HG02610 (cell line): Measurements from ENCODE around the gene VEZT.
A peak's percentile ranks its signal among the peaks of the same experiment; 100 is the strongest.
"Not testable (repeated sequence)": the region's sequence is repeated elsewhere in the genome, so short reads cannot be mapped to it uniquely, and the experiment has no call there.

Source experiments
- ATAC-seq: cut with Tn5 transposase; IDR thresholded peaks from one replicate; pipeline ENCODE4 v1.9.1; 2021; ENCODE audit warnings: mild to moderate bottlenecking, moderate library complexity; ENCODE audit not compliant: unreplicated experiment

The VEZT gene, protein sequence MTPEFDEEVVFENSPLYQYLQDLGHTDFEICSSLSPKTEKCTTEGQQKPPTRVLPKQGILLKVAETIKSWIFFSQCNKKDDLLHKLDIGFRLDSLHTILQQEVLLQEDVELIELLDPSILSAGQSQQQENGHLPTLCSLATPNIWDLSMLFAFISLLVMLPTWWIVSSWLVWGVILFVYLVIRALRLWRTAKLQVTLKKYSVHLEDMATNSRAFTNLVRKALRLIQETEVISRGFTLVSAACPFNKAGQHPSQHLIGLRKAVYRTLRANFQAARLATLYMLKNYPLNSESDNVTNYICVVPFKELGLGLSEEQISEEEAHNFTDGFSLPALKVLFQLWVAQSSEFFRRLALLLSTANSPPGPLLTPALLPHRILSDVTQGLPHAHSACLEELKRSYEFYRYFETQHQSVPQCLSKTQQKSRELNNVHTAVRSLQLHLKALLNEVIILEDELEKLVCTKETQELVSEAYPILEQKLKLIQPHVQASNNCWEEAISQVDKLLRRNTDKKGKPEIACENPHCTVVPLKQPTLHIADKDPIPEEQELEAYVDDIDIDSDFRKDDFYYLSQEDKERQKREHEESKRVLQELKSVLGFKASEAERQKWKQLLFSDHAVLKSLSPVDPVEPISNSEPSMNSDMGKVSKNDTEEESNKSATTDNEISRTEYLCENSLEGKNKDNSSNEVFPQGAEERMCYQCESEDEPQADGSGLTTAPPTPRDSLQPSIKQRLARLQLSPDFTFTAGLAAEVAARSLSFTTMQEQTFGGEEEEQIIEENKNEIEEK

DNA sequence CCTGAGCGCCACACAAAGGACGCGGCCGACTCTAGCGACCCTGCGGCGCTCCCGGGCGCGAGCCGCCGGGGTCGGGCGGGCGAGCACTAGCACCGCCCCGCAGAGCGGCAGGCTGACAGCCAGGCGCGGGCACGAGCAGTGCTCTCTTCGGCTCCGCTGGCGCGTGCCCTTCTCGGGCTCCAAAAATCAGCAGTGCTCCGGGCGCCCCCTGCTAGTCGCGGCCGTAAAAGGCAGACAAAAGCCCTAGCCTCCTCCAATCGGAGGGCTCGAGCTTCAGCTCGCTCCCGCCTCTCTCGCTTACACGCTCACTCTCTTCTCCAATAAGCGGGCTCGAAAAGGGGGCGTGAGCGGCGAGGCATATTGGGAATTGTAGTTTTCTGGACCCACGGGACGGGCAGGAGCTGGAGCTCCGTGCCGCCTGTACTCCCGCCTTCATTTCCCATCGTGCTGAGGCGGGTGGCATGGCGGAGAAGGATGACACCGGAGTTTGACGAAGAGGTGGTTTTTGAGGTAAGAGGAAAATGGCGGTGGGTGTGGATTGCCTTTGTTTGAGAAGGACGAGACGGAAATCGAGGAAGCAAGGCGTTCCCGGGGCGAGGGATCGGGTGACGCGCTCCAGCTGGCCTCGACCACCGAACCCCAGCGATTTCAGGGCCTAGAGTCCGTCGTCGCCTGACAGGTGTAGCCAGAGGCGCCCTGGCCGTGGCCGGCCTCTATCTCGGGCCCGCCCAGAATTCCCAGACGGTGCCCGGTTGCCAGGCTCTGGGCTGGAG, at the start of gene VEZT, which contains the start of gene FGD6:
VEZT (plus strand) TSS at position 431 of the 773 bp plus-strand sequence; CDS start at position 475, 44 bp downstream.
FGD6 (minus strand) TSS at position 91 of the 773 bp plus-strand sequence. CDS start 227 bp downstream, outside the sequence.
- ATAC-seq, result peak; percentile 96

DNA sequence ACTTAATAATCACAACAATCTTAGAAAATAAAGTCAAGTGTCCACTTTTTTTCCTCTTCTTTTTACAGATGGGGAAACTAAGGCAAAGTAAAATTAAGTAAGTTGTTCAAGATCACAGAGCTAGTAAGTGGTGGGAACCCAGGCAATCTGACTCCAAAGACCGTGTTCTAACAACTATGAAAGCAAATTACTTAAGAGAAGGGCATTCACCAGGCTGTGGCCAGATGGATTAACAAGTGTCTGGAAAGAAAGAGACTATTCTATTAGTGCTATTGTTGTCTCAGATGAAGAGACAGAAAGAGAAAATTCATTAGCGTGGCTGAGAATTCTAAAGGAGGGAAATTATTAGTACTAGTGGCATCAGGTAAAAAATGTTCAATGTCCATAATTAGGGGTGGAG, 48.9 kb upstream of the VEZT start:
- no peak for ATAC-seq

DNA sequence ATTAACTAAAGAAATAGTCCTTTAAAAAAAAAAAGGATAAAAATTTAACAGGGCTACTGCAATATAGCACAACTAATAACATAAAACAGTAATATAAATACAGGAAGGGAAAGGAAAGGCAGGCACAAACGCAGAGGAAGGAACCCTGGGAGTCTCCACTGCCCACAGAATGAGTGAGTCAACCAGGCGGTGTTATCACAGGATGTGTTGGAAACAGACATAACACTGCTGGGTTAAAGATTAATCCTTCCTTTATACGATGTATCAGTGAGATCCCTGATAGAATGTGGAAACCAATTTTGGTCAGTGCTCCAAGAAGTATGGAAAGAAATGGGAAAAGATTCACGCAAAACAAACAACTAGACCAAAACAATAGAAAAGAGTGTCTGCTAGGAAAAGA, 48.2 kb upstream of the VEZT start:
- no peak for ATAC-seq

DNA sequence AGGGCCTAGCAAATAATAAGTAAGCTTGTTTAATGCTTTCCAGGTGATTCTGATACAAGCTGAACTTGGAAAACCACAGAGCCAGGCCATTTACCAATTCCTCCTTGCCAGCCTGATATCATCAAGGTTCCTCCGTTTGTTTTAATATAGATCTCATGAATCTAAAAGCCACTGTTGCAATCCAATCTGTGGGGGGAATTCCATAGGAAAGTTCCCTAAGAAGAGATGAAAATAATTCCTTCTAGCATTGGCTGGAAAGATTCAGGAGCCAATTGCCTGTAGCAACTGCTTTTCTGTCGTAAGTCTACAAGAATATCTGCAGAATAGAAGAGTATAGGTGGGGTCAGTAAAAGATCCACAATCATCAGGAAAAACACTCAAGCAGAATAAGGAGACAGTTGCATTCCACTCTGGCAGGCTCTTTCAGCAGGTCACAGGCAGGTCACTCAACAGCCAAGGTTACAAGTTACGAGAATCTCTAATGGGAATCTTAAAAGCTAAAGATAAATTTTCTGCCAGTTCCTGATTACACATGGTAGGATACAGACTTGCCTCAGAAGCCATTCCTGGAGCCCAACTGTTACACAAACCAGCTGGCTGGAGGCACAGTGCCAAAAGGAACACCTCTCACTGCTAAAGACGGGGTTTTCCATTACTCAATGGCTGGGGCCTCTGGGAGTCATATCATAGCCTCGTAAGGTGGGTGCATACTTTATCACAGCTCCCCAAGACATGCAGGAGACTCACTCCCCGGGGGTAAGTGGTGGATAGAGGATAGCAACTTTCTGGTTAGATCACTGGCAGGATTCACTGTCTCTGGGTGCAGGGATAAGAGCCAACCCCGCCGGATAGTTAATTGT, 44.0 kb upstream of the VEZT start:
- ATAC-seq, result no peak

DNA sequence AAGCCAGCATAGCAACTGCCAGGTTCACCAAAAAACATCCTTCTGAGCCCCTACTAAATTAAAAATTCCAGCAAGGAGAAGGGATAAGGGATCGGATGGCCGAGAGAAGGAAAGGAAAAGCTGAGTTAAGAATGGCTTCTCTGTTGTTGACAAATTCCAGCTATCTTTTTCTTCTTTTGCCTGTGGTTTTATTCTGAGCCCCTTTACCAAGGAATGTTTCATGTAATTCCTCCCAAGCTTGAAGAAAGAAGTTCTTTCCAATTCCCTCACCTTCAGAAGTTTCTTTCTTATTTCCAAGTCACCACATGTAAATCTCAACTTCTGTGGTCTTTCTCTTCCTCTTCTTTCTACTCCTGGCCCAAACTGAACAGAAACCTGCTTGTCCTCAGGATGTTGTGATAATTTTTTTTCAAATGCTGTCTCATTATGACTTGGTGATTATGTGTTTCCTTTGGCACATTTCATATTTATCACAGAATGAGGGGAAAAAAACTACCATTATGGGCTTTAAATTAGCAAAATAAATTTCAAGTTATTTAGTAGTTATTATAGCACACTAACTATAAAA, 40.3 kb upstream of the VEZT start:
- ATAC-seq, result no peak

DNA sequence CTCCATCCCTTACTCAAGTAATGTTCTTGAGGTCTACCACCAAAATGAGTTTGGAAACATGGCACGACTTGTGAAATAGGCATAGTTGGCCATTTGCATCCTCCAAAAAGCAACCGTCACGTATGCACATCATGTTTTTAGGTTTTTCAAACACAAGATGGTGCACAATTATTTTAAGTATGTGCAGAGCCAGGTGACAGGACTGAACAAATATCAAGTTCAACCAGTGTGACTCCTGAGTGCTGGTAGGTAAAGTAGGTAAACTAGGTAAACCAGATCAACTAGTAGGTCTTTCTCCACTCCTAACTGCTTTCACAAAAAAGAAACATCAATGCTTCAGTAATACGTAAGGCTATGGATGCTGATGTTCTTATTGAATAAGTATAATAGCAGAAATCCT, 39.5 kb upstream of the VEZT start:
- no peak for ATAC-seq

DNA sequence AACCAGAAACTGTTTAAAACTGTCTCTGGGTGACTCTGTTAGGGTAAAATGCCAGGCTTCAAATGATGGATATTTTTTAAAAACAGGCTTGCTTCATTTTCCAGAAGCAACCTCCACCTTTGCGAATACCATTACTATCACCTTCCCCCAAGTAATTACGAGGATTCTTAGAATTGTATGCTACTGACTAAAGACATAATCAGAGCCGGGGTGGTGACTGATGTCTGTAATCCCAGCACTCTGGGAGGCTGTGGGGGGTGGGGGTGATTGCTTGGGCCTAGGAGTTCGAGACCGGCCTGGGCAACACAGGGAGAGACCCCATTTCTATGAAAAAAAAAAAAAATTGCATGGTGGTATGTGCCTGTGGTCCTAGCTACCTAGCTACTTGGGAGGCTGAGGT, 38.6 kb upstream of the VEZT start:
- no peak for ATAC-seq

DNA sequence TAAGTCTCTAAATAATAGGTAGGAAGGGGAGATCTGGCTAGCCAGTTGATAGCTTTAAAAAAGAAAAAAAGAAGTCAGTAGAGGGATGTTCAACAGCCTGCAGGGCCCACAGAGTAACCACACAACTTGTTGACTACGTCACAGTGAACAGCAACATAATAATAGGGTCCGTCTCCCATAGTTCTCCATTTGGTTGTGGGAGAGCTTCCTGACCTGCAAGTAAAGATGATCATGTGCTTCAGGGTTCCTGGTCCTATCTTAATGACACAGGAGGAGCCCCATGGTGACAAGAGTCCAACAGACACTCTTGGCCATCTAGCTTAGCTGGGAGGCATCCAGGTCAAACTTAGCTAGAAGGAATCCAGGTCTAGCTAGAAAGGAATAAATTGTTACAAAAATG, 36.5 kb upstream of the VEZT start:
- no peak for ATAC-seq

DNA sequence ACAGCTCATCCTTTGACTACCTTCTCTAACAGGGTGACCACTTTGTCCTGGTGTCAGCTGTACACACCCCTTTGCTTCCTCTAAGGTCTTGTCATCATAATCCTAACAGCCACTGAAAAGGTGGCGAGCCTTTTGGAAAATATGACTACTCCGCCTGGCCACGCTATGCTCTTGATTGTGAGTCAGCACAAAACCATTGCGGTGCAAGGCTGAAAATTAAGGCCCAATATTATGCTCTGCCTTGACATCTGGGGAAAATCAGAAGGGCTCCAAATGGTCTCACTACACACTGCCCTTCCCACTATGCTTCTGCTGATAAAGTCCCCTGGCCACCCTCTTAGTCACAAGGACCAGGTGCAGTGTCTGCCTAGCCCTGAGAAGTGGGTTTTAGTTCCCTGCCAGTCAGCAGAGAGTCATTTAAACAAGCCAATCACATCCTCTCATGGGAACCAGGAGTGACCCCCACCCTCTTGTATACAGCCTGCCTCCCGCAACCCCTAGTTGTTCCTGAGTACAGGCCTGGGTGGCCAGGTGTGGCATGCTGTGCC, 34.7 kb upstream of the VEZT start:
- no peak for ATAC-seq

DNA sequence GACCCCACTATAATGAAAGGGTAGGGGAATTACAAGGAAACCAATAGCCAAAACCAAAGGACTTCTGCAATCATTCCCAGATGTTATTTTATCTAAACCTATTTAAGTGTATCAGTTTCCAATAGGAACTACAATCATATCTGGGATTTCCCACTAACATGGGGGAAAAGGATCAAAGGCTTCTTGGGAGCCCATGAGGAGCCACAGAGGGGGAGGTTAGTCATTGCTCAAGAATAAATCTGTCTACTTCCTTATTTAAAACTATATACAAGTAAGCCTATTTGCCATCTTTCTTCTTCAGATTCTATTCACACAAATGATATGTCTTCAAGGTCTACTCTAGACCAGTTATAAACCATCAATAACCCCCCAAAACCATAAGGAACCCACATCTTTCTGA, 33.5 kb upstream of the VEZT start:
- ATAC-seq, result no peak

DNA sequence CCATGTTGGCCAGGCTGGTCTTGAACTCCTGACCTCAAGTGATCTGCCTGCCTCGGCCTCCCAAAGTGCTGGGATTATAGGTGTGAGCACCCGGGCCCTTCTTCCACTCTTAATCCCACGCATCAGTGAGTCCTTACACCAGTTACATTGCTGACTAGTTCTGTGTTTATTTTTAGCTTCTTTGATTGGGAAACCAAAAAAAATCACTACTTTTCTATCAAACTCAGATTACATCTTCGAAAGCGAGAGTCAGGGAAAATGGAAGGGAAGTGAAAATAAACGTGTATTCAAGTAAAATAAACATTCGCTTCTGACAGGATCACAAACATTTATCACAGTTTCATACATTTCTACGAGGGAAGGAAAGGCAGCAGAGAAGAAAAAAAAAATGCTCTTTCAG, 32.5 kb upstream of the VEZT start:
- ATAC-seq, result no peak

DNA sequence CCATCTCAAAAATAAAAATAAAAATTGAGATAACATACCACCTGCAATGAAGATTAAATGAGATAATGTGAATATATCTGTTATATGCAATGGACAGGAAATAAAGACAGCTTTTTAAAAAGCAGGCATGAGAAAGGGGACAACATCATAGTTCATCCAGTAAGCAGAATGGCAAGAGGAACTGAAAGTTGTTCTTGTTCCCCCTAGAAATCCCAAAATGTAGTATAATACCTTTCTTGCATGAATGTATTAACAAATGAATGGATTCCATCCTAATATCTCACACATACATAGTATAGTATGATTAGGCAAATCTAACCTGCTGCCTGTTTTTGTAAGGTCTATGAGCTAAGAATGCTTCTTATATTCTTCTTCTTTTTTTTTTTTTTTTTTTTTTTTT, 31.8 kb upstream of the VEZT start:
- ATAC-seq, result no peak

DNA sequence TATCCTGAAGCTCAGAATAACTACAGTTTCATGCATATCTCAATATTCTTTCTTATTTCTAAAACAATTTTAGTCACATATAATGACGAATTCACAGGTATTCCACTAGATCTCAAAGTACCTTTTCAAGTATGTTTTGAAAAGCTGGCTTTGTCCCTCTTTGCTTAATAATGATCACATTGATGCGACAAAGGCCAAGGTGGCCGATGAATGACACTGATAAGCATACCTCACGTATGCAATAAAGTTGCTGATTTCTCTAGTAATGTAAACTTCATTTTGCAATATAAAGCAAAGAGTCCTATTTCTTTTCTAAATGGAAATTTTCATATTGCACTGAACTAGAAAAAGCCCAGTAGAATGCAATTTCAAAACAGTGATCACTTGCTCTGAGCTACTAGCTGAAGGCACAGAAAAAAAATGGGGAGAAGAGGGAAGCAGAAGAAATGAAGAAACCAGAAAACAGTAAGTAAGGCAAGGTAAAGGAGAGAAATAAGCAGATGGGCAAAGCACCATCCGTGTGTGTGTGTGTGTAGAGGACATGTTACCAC, 29.7 kb upstream of the VEZT start:
- no peak for ATAC-seq

DNA sequence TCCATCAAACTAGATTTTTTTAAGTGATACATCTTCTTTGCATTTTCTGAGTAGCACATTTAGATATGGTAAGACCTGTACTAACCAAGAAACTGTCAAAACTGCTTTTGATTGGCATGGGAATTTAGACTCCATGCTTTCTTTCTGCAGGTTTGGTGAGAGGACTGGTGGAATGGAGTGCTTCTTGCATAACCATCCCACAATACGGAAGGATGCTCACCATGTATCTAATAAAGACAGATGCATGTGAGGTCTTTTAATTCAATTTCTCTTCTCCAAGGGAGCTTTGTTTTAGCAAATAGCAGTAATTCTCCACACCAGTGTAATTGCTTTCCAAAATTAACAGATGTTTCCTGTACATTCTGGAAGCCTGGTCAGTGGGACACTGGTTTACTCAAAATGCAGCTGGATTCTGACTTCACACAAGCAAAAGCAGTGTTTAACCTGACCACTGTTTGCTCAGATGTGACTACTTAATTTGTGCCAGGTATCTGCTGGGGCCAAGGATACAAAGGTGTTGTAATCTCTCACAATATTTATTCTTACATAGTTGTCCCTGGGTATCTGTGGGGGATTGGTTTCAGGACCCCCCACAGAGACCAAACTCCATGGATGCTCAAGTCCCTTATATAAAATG, 26.4 kb upstream of the VEZT start:
- no peak for ATAC-seq

DNA sequence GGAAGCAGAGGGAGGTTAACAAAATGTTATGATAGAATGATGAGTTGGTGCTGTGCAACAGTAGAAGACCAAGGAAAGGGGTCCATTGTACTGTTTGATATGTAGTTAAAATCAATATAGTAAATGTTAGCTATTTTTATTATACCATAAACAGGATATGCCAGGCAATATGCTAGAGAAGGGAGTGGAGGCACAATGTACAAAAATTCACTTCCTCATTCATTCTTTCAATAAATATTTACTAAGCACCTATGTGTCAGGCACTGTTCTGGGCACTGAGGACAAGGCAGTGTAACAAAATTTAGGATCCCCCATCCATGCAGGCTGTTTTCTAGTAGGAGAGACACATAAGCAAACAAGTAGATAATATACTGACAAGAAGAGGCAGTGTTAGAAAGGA, 25.3 kb upstream of the VEZT start:
- ATAC-seq, result no peak

DNA sequence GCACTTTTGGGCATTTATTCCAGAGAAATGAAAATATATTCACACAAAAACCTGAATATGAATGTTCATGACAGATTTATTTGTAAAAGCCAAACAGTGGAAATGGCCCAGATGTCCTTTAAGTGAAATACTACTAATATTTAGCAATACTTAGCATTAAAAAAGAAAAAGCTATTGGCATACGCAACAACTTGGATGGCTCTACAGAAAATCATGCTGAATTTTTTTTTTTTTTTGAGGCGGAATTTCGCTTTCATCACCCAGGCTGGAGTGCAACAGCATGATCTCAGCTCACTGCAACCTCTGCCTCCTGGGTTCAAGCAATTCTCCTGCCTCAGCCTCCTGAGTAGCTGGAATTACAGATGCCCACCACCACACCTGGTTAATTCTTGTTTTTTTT, 24.5 kb upstream of the VEZT start:
- no peak for ATAC-seq

DNA sequence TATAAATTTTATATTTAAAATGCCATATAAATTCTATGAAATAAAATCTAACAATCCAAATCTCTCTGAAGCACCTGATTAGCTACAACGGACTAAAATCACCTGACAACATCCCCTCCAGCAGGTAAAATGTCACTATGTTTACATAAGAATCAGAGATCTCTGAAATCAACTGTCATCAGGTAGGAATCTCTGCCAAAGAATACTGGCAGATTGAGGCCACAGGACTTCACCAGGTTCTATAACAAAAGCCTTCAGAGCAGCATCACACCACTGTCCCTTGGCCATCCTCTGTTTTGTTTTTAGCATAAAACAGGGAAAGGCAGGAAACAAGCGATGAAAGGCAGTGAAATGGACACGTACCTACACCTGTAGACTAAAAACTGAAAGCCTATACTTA, 22.5 kb upstream of the VEZT start:
- ATAC-seq, result no peak

DNA sequence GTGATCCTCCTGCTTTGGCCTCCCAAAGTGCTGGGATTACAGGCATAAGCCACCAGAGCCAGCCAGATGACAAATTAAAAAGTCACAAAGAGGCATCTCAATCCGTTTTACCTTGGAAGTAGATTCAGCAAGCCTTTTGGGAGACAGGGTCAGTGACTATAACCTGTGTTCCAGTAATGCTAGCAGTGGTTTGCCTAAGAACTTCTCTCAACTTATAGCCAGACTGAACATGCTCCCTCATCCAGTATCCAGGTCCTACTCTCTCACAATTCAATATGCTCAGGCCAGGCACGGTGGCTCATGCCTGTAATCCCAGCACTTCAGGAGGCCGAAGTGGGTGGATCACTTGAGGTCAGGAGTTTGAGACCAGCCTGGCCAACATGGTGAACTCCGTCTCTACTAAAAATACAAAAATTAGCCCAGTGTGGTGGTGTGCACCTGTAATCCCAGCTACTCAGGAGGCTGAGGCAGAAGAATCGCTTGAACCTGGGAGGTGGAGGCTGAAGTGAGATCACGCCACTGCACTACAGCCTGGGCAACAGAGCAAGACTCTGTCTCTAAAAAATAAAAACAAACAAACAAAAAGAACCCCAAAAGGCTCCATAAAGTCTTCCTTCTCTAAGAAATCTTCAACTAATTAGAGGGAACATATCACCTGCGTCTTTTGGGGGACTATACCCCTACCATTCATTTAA, 20.6 kb upstream of the VEZT start:
- not testable (repeated sequence) for ATAC-seq
